Cardiac muscle cell (in vitro differentiated cells and primary cell): Measurements from ENCODE around the gene P3R3URF. TPM values are rescaled to one million over a fixed set of nuclear protein-coding genes. Genes with fewer than 3 reads are reported as not detected.
A peak's percentile ranks its signal among the peaks of the same experiment; 100 is the strongest.

Experiments used
- DNase-seq, 2 donors: peaks; one replicate each; pipeline versions ENCODE4 v3.0.0 to v3.0.0-alpha.2; 2010 to 2017; ENCODE audit warnings: low read depth in 1 of 2, low spot score in 1 of 2
- H3K27ac ChIP-seq: fragments of 200-600 bp; sonication (generic); 2 replicates; pipeline ENCODE4 v1.5.1; 2016
- H3K27me3 ChIP-seq: fragments of 200-600 bp; sonication (generic); 2 replicates; pipeline ENCODE4 v1.6.0; 2016; ENCODE audit warnings: control low read depth
- H3K36me3 ChIP-seq: fragments of 200-600 bp; sonication (generic); 2 replicates; pipeline ENCODE4 v1.5.1; 2016; ENCODE audit warnings: control low read depth
- H3K4me1 ChIP-seq: fragments of 200-600 bp; sonication (generic); 2 replicates; pipeline ENCODE4 v1.8.1; 2017; ENCODE audit warnings: low read depth, mild to moderate bottlenecking, mixed run types
- H3K4me3 ChIP-seq: fragments of 200-600 bp; sonication (generic); 2 replicates; pipeline ENCODE4 v1.5.1; 2016; ENCODE audit warnings: mild to moderate bottlenecking
- H3K9me3 ChIP-seq: fragments of 200-600 bp; sonication (generic); 2 replicates; pipeline ENCODE4 v1.5.1; 2017; ENCODE audit warnings: low read depth, mild to moderate bottlenecking, control low read depth
- CTCF ChIP-seq: IDR thresholded peaks from 2 replicates; pipeline ENCODE4 v1.5.1; 2012; ENCODE audit warnings: low read depth, mild to moderate bottlenecking, low read length
- polyA plus RNA-seq: library from polyadenylated mRNA; unstranded; fragments of >200 nt; fragmentation: Nextera tagmentation; extraction: Ambion mirVana; gene quantifications from 2 replicates; pipeline ENCODE4 v1.2.1, GENCODE V29; 2016
- total RNA-seq: library from RNA; depleted of rRNA; stranded (reverse); fragments of >200 nt; gene quantifications from 2 replicates; pipeline ENCODE4 v1.2.3, GENCODE V29; 2016

The P3R3URF gene
- total and polyA plus RNA-seq, 2 experiments from 2014 or later: not detected

GRCh38 chr1:46174448-46175231 lies 1.6 kb downstream of the P3R3URF start, which contains the start of gene TSPAN1:
TSS of gene TSPAN1 (plus strand) at chr1:46175087. CDS start at chr1:46181108, 6,021 bp downstream.
- Histone ChIP-seq H3K36me3 (no peaks in the 10 kb centered on the region), H3K9me3 (no peaks in the 10 kb centered on the region), H3K4me3 (no peak within 1 kb of the TSS), H3K4me1 (peaks cover 11% of the 10 kb centered on the region), H3K27me3 (no peaks in the 10 kb centered on the region), H3K27ac (no peak within 1 kb of the TSS)
- peak in 1 of 2 donors; percentile 18 for DNase-seq
- no peak for TF ChIP-seq CTCF

GRCh38 chr1:46173361-46173856 lies 2.9 kb downstream of the P3R3URF start:
- Histone ChIP-seq H3K27ac (no peak overlapping the region), H3K4me3 (no peak overlapping the region), H3K36me3 (no peaks in the 10 kb centered on the region), H3K27me3 (no peaks in the 10 kb centered on the region), H3K4me1 (peaks cover 11% of the 10 kb centered on the region), H3K9me3 (no peaks in the 10 kb centered on the region)
- TF ChIP-seq CTCF: no peak
- no peak for DNase-seq

- Histone ChIP-seq H3K4me1 (peaks cover 11% of the 10 kb centered on the region), H3K36me3 (no peaks in the 10 kb centered on the region), H3K27ac (no peak overlapping the region), H3K9me3 (no peaks in the 10 kb centered on the region), H3K4me3 (no peak overlapping the region), H3K27me3 (peaks cover 6% of the 10 kb centered on the region)
- no peak for DNase-seq
- no peak for TF ChIP-seq CTCF
Observed at GRCh38 chr1:46172321-46172720, 4.0 kb downstream of the P3R3URF start.

GRCh38 chr1:46171871-46172270 lies 4.4 kb downstream of the P3R3URF start:
- Histone ChIP-seq H3K9me3 (no peaks in the 10 kb centered on the region), H3K4me3 (no peak overlapping the region), H3K27ac (no peak overlapping the region), H3K4me1 (peaks cover 11% of the 10 kb centered on the region), H3K27me3 (peaks cover 10% of the 10 kb centered on the region), H3K36me3 (no peaks in the 10 kb centered on the region)
- TF ChIP-seq CTCF: no peak
- DNase-seq: no peak

DNA sequence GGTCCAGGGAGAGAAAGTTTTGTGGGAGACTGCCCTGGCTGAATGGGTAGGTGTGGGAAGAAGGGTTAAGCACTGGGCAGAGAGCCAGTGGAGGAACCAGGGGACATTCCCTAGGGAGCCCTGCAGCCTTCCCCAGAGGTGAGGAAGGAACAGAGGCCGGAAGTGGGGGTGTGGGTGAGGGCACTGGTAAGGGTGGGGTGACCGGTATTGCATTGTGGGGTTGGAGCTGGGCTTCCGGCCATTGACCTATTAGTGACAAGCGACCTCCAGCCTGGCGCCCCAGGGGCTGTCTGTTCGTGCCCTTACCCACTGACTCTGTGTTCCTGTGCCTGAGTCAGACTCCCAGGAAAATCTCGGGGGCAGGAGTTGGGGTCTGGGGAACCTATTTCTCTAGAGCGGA lies 4.9 kb downstream of the P3R3URF start:
- DNase-seq: no peak
- Histone ChIP-seq H3K9me3 (no peaks in the 10 kb centered on the region), H3K27ac (no peak overlapping the region), H3K36me3 (no peaks in the 10 kb centered on the region), H3K4me1 (peaks cover 11% of the 10 kb centered on the region), H3K27me3 (peaks cover 15% of the 10 kb centered on the region), H3K4me3 (no peak overlapping the region)
- no peak for TF ChIP-seq CTCF
